PFSK-1 (cell line): ENCODE results near the gene PALLD.

Experiments used
- FOXP2 ChIP-seq: optimal IDR thresholded peaks from 2 replicates; pipeline ENCODE3; 2011; ENCODE audit warnings: borderline replicate concordance, control low read depth, inconsistent platforms; ENCODE audit not compliant: insufficient read depth; ENCODE audit errors: extremely low read length, extremely low read depth
- POLR2AphosphoS5 ChIP-seq: IDR thresholded peaks from 2 replicates; pipeline ENCODE4 v1.6.1; 2012; ENCODE audit warnings: low read depth, mild to moderate bottlenecking, control low read depth, low read length, moderate library complexity
- SIN3A ChIP-seq: IDR thresholded peaks from 2 replicates; pipeline ENCODE4 v1.6.1; 2012; ENCODE audit warnings: mild to moderate bottlenecking, low read length, moderate library complexity, borderline replicate concordance; ENCODE audit not compliant: insufficient read depth
- TAF1 ChIP-seq: IDR thresholded peaks from 2 replicates; pipeline ENCODE4 v1.6.1; 2012; ENCODE audit warnings: low read length, control low read depth, borderline replicate concordance; ENCODE audit not compliant: insufficient read depth
- TF ChIP-seq, protein P1 (sequence below), 2 experiments: IDR thresholded peaks; 2 replicates each; pipeline versions ENCODE4 v1.6.1 to v1.8.0; 2011 to 2012; ENCODE audit warnings: low read depth in 2 of 2, low read length in 2 of 2, control low read depth in 1 of 2, inconsistent platforms in 1 of 2, mild to moderate bottlenecking in 1 of 2, moderate library complexity in 1 of 2; ENCODE audit not compliant: insufficient read depth in 1 of 2

The PALLD gene

DNA sequence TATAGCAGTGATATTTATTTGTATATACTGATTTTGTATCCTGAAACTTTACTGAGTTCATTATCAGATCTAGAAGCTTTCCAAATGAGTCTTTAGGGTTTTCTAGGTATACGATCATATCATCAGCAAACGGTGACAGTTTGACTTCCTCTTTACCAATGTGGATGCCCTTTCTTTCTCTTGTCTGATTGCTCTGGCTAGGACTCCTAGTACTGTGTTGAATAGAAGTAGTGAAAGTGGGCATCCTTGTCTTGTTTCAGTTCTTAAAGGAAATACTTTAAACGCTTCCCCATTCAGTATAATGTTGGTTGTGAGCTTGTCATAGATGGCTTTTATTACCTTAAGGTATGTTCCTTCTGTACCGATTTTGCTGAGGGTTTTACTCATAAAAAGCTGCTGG is 475.7 kb downstream of the PALLD start:
- TF ChIP-seq POLR2AphosphoS5, result no peak
- TF ChIP-seq TAF1, result no peak
- TF ChIP-seq SIN3A, result no peak
- TF ChIP-seq, protein P1, sequence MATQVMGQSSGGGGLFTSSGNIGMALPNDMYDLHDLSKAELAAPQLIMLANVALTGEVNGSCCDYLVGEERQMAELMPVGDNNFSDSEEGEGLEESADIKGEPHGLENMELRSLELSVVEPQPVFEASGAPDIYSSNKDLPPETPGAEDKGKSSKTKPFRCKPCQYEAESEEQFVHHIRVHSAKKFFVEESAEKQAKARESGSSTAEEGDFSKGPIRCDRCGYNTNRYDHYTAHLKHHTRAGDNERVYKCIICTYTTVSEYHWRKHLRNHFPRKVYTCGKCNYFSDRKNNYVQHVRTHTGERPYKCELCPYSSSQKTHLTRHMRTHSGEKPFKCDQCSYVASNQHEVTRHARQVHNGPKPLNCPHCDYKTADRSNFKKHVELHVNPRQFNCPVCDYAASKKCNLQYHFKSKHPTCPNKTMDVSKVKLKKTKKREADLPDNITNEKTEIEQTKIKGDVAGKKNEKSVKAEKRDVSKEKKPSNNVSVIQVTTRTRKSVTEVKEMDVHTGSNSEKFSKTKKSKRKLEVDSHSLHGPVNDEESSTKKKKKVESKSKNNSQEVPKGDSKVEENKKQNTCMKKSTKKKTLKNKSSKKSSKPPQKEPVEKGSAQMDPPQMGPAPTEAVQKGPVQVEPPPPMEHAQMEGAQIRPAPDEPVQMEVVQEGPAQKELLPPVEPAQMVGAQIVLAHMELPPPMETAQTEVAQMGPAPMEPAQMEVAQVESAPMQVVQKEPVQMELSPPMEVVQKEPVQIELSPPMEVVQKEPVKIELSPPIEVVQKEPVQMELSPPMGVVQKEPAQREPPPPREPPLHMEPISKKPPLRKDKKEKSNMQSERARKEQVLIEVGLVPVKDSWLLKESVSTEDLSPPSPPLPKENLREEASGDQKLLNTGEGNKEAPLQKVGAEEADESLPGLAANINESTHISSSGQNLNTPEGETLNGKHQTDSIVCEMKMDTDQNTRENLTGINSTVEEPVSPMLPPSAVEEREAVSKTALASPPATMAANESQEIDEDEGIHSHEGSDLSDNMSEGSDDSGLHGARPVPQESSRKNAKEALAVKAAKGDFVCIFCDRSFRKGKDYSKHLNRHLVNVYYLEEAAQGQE (IDR thresholded peaks at IDR 0.05; ENCODE audit: insufficient read depth in 1 of 2, low read depth in 2 of 2, low read length in 2 of 2), result no peak
- TF ChIP-seq FOXP2, result no peak
